Memory B cell (primary cell): ENCODE results near the gene TUBA4A.
A peak's percentile ranks its signal among the peaks of the same experiment; 100 is the strongest.

Experiments used
- ATAC-seq: fragments of 150-1000 bp; cut with Tn5 transposase; 2 replicates; pipeline ENCODE4 v1.10.0; 2021; ENCODE audit warnings: low read depth, mild to moderate bottlenecking, moderate library complexity
- DNase-seq, 2 donors: peaks; one replicate each; pipeline ENCODE4 v3.0.0; 2022; ENCODE audit warnings: low spot score in 2 of 2
- H3K27ac Mint-ChIP-seq: one replicate; pipeline ENCODE4 v1.8.0; 2022; ENCODE audit warnings: mild to moderate bottlenecking, moderate library complexity, mixed read lengths
- H3K27me3 Mint-ChIP-seq: one replicate; pipeline ENCODE4 v1.8.0; 2022; ENCODE audit warnings: mixed read lengths
- H3K36me3 Mint-ChIP-seq: one replicate; pipeline ENCODE4 v1.8.0; 2022; ENCODE audit warnings: mild to moderate bottlenecking, mixed read lengths
- H3K4me1 Mint-ChIP-seq: one replicate; pipeline ENCODE4 v1.8.0; 2022; ENCODE audit warnings: mixed read lengths
- H3K4me3 Mint-ChIP-seq: one replicate; pipeline ENCODE4 v1.8.0; 2022; ENCODE audit warnings: mild to moderate bottlenecking, moderate library complexity, mixed read lengths
- H3K9me3 Mint-ChIP-seq: one replicate; pipeline ENCODE4 v1.8.0; 2022; ENCODE audit warnings: mixed read lengths

Gene TUBA4A

DNA sequence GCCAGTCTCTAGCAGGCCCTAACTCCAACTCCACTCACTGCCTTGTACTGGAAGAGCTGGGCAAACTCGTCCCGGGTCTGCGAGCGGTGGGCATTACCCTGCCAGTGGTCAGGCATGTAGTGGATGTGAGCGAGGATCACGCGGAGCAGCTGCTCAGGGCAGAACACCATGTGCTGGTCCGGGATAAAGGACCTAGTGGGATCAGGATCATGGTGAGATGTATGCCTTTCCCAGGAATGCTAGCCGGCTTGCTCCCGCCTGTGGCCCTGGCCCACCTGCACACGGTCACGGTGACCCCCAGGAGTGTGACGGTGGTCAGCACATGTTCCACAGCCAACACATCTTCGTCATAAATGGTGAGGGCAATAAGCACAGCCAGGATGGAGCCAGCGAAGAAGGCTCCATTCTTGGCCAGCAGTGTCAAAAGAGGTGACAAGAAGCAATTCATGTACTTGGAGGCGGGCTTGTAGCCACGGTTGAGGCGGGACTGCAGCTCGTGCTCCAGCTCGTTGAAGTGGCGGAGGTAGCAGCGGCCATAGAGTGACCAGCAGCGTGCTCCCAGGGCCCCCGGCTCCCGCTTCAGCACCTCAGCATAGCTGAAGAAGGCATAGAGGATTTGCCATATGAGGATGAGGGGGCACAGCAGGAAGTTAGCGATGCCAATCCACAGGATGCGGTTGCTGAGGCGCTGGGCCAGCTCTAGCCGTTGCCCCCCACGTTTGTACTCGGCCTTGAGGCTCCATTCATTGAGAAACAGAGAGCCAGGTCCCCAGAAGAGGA, 29.7 kb downstream of the TUBA4A start:
- Mint-ChIP-seq H3K27me3 (no peaks in the 10 kb centered on the region), H3K4me1 (peaks cover 15% of the 10 kb centered on the region), H3K4me3 (no peak overlapping the region), H3K27ac (no peak overlapping the region), H3K9me3 (no peaks in the 10 kb centered on the region), H3K36me3 (peaks cover 28% of the 10 kb centered on the region)
- ATAC-seq (no peak), DNase-seq (no peak)

DNA sequence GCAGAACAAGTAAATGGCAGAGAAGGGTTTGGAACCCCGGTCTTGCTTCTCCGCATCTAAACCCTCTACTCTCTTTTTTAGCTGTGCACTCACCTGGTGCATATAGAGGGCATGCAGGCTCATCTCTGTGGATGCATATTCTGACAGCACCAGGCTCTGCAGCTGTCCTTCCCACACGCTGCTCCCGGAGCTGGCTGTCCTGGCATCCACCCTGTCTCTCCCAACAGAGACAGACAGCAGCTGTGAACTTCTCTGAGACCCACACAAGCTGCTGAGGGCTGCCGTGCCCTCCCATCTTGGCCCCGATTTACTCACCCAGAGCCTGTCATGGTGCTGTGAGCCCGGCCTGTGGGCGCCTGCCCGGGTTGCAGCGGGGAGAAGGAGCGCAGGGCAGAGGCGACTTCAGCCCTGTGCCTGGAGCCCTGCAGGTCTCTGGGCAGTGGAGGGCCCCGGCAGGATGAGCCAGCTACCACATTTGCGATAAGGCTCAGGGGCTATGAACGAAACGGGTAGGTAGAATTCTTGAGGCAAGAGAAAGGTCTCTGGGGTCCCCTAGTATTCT, 31.7 kb downstream of the TUBA4A start:
- no peaks in the 10 kb centered on the region for H3K9me3 Mint-ChIP-seq
- H3K27ac Mint-ChIP-seq: no peak overlapping the region
- peaks cover 28% of the 10 kb centered on the region for H3K36me3 Mint-ChIP-seq
- no peak for DNase-seq
- peaks cover 10% of the 10 kb centered on the region for H3K4me1 Mint-ChIP-seq
- H3K4me3 Mint-ChIP-seq: no peak overlapping the region
- ATAC-seq: no peak
- no peaks in the 10 kb centered on the region for H3K27me3 Mint-ChIP-seq

DNA sequence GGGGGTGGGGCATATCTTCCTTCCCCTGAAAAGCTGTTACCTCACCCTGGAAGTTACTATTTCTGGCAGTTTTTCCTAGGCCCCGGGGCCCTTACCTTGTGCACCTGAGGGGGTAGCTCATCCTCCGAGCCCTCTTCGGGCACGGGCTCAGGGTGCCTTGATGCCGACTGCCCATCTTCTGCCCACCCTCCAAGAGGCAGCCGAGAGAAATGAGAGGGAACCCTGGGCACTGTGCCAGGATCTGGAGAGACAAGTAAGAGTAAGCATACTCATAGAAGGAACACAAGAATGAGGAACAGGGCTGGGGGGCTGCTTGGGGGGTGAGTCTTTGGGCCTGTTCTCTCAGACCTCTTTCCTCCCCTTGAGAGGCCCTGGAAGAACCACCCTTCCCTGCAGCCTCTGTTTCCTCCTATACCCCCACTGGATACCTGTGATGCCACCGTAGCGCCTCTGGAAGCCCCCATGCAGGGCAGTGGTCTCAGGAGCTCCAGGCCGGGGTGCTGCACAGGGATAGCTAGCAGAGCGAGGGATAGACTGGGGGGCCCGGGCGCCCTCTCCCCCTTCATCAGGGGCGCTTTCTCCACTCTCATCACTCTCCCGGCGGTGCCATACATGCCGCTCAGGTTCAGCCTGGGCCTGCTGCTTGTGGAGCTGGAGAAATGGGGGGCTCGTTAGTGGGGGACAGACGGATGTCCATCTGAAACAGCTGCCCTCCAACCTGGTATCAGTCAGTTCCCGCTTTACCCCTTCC, 32.9 kb downstream of the TUBA4A start:
- no peak for ATAC-seq
- Mint-ChIP-seq H3K9me3 (no peaks in the 10 kb centered on the region), H3K4me3 (no peak overlapping the region), H3K4me1 (peaks cover 12% of the 10 kb centered on the region), H3K36me3 (peaks cover 23% of the 10 kb centered on the region), H3K27me3 (no peaks in the 10 kb centered on the region), H3K27ac (no peak overlapping the region)
- DNase-seq: no peak

DNA sequence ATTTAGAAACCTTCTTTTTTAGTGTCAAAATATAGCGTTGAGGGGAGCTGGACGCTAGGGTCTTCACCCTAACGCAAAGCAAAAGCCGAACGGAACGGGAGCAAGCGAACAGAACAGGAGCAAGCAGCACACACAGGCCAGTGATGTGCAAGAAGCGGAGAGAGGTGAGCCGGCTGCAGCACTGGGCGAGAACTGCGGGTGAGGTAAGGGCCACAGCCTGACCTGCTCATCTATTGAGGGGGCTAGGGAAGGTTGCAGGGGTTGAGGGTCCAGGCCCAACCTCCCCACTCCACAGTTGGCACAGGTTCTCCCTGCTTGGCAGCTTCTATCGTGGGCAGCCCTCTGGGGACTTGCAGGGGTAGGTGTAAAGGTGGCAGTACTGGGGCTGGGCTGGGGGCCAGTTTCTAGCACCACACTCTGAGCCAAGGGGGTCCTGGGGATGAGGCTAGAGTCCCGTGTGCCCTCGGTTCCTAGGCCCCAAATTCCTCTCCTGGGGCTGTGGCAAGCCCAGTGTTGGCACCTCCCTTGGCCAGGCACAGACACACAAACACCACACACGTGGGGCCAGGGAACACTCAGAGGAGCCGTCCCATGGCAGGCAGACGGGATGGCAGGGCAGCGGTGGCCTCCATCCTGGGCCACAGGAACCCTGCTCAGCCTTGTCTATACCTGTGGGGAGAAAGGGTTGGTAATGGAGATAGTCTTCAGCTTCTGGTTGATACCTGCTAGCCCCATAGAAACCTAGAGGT, 33.8 kb downstream of the TUBA4A start:
- Mint-ChIP-seq H3K9me3 (no peaks in the 10 kb centered on the region), H3K4me1 (peaks cover 12% of the 10 kb centered on the region), H3K27ac (no peak overlapping the region), H3K4me3 (no peak overlapping the region), H3K27me3 (no peaks in the 10 kb centered on the region), H3K36me3 (peaks cover 20% of the 10 kb centered on the region)
- DNase-seq (no peak), ATAC-seq (no peak)

DNA sequence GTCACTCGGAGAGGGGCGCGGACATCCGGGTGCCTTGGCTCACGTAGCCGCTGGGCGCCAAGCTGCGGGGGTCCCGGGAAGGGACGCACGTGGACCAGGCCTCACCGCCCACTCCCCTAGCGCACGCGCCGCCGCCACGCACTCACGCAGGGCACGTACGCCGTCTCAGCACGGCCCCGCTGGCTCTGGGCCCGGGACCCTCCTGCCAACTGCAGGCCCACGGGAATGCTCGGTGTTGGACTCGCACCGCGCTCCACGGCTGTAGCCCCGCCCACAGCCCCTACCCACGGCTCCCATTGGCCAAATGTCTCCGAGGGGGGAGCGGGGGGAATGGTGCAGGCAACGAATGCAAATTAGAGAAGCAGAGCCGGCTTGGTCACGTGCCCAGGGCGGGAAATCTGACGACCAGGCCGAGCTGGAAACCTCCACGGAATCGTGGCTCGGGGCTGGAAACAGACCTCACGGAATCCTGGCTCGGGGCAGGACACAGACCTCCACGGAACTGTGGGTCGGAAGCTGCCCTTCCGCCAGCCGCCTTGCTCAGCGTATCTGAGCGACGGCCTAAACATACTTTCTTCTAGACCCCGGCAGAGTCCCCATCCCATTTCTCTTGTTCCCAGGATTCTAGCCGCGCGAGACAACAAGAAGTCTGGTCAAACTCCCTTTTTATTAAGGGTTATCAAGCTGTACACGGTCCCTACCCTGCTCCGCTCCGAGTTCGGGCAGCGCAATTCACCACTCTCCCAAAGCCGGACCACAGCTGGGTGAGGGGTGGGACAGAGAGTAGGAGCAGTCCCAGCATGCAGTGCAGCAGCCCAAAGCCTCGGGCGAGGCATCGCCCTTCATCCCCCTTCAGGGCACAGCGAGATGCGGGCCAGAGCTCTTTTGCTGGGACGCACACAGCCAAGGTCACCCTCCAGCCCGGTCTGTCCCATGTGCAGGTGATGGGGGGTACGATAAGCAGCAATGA, 34.7 kb downstream of the TUBA4A start, which contains the start of gene ABCB6:
ABCB6 (minus strand) TSS at position 227 of the 970 bp plus-strand sequence. CDS start 285 bp downstream, outside the sequence.
- Mint-ChIP-seq H3K4me1 (peaks cover 12% of the 10 kb centered on the region), H3K27me3 (no peaks in the 10 kb centered on the region), H3K4me3 (peak within 1 kb of the TSS; percentile 82), H3K36me3 (peaks cover 16% of the 10 kb centered on the region), H3K9me3 (no peaks in the 10 kb centered on the region), H3K27ac (peak within 1 kb of the TSS; percentile 41)
- ATAC-seq: peak; percentile 96
- DNase-seq: peak; percentile 79 to 84

DNA sequence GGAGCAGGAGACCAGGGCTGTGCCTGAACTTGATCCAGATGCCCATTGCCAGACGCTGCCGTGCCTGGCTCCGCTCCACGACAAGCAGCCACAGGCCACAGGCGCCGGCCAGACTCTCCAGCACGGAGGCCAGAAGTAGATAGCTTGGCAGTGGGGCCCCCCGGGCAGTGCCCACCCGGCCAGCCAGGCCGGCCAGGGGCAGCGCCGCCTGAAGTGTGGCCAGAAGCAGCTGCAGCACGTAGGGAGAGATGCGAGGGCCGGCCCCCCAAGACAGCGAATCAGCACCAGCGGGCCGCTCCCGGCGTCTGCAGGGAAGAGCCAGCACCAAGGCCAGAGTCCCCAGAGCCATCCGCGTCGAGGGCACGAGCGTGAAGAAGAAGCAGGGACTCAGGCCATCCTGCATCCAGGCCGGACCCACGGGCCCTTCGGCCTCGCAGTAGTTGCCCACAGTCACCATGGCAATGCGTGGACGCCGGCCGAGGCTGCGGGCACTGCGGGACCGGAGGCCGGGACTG, 35.4 kb downstream of the TUBA4A start:
- DNase-seq (peak in 1 of 2 donors; percentile 40), ATAC-seq (peak; percentile 25)
- Mint-ChIP-seq H3K4me1 (peaks cover 12% of the 10 kb centered on the region), H3K36me3 (peaks cover 13% of the 10 kb centered on the region), H3K4me3 (peak overlapping the region; percentile 82), H3K27ac (peak overlapping the region; percentile 6), H3K27me3 (no peaks in the 10 kb centered on the region), H3K9me3 (no peaks in the 10 kb centered on the region)

DNA sequence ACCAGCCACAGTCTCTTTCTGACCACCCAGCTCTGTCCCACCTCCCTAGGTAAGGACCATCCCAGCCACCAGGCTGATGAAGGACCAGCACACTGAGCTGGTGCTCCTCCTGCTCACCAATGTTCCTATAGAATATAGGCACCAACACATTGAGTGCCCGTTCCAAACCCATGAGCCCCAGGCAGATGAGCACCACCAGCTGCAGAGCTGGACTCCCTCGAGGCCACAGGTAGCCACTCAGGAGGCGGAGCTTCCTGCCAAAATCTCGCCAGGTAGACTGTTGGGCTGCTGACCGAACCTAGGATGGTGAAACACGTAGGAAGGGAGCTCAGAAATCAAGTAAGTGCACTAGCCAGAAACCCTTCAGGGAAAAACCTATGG, 37.2 kb downstream of the TUBA4A start:
- DNase-seq: no peak
- no peaks in the 10 kb centered on the region for H3K9me3 Mint-ChIP-seq
- H3K4me1 Mint-ChIP-seq: peaks cover 15% of the 10 kb centered on the region
- H3K4me3 Mint-ChIP-seq: no peak overlapping the region
- H3K36me3 Mint-ChIP-seq: peaks cover 11% of the 10 kb centered on the region
- ATAC-seq: no peak
- no peaks in the 10 kb centered on the region for H3K27me3 Mint-ChIP-seq
- no peak overlapping the region for H3K27ac Mint-ChIP-seq

DNA sequence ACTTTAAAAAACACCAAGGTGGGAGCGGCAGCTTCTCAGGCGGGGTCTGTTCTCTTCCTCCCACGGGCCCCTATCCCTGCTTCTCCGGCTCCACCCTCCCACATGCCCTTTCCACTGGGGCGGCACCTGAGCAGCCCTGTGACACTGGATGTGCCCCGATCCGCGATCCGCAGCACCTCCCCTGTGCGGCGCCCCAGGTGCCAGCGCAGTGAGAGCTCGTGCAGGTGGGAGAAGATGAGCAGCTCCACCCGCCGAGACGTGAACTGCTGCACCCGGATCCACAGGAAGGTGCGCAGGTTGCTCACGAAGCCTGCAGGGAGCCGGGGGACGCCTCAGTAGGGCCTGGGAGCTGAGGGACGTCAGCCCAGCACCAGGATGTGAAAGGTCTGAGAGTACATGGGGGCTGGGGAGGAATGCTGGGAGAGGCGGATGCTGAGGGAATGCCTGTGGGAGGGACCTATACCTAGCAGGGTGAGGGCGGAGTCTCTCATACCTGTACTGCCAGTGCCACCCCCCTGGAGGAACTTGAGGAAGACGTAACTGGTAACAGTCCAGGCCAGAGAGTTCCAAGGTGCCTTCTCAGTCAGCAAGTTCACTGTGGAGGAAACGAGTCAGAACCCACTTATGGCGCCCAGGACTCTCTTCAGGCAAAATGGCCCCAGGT, 37.7 kb downstream of the TUBA4A start:
- Mint-ChIP-seq H3K36me3 (peaks cover 7% of the 10 kb centered on the region), H3K27ac (no peak overlapping the region), H3K9me3 (no peaks in the 10 kb centered on the region), H3K27me3 (no peaks in the 10 kb centered on the region), H3K4me1 (peaks cover 19% of the 10 kb centered on the region), H3K4me3 (no peak overlapping the region)
- ATAC-seq (no peak), DNase-seq (no peak)

DNA sequence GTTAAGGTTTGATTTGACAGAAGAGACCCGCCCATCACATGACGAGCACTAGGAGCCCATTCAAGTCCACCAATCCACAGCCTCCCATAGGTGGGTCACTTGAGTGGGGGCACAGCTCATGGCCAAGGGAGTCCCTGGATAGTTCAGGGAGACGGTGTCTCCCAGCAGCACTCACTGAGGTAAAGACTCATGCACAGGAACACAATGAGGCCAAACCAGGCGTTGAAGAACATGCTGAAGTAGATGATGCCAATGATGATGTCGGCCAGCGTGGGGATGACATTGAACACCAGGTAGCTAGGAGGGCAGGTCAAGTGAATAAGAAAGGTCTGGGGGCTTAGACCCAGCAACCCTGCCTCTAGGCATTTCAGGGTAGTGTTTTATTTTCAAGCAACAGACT, 38.9 kb downstream of the TUBA4A start:
- ATAC-seq: no peak
- DNase-seq: no peak
- H3K36me3 Mint-ChIP-seq: peaks cover 5% of the 10 kb centered on the region
- no peaks in the 10 kb centered on the region for H3K27me3 Mint-ChIP-seq
- no peaks in the 10 kb centered on the region for H3K9me3 Mint-ChIP-seq
- H3K4me3 Mint-ChIP-seq: no peak overlapping the region
- H3K4me1 Mint-ChIP-seq: peaks cover 19% of the 10 kb centered on the region
- no peak overlapping the region for H3K27ac Mint-ChIP-seq

DNA sequence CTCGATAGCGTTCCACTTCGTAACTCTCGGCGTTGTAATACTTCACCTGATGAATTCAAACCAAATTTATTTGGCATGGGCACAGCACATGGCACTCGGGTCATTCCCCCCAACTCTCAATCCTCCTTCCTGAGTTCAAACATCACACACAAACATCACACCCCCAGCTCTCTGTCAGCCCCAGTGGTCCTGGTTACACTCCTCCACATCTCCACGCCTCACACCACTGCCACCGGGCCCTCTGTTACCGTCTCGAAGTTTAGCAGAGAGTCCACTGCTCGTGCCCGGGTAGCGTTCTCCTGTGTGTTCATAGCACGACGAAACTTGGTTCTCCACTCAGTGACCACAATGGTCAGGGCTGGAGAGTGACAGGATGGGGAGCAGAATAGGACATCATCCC, 39.6 kb downstream of the TUBA4A start:
- H3K9me3 Mint-ChIP-seq: no peaks in the 10 kb centered on the region
- ATAC-seq (no peak), DNase-seq (no peak)
- H3K27ac Mint-ChIP-seq: no peak overlapping the region
- peaks cover 3% of the 10 kb centered on the region for H3K36me3 Mint-ChIP-seq
- no peaks in the 10 kb centered on the region for H3K27me3 Mint-ChIP-seq
- H3K4me1 Mint-ChIP-seq: peaks cover 17% of the 10 kb centered on the region
- no peak overlapping the region for H3K4me3 Mint-ChIP-seq

DNA sequence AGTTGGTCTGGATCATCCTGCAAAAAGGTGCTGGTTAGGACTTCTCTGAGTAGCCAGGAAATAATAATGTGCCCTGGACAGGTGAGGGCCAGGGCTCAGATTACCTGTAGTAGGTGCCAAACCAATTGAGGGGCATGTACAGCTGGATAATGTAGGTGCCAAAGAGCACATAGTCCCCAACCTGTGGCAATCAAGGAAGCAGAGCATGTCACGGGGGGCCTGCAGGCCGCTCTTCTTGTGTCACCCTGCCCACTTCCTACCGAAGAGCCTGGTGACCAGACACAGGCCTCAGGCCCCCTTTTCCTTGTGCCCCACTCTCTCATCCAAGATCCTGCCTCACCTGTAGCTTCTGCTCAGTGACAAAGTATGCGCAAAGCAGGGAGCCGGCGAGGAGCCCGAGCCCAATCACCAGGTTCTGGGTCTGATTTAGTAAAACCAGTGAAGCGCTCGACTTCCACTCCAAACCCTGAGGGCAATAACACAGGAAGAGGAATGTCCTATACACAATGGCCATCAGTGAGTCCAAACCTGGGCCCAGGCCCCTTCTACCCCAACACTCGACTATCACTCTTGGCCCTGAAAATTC, 40.1 kb downstream of the TUBA4A start:
- DNase-seq: no peak
- H3K4me3 Mint-ChIP-seq: no peak overlapping the region
- no peak overlapping the region for H3K27ac Mint-ChIP-seq
- H3K36me3 Mint-ChIP-seq: peaks cover 3% of the 10 kb centered on the region
- no peaks in the 10 kb centered on the region for H3K9me3 Mint-ChIP-seq
- no peaks in the 10 kb centered on the region for H3K27me3 Mint-ChIP-seq
- H3K4me1 Mint-ChIP-seq: peaks cover 17% of the 10 kb centered on the region
- ATAC-seq: no peak

DNA sequence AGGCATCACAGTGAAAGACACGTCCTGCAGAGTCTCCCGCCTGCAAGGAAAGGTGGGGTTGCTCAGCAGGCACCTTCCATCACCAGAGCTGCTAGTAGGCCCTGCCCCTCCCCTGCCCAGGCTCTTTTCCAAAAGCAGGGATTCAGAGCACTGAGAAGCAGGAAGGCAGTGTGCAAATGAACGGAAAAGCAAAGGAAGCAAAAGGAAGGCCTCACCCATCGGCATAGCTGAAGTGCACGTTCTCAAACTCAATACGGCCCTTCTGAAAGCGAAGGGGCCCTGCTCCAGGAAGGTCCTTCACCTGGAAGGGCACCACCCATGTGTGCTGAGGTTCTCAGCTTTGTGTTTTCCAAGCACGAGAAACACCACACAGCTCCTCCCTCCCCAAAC, 40.7 kb downstream of the TUBA4A start:
- no peaks in the 10 kb centered on the region for H3K27me3 Mint-ChIP-seq
- H3K4me1 Mint-ChIP-seq: peaks cover 19% of the 10 kb centered on the region
- no peaks in the 10 kb centered on the region for H3K9me3 Mint-ChIP-seq
- DNase-seq (no peak), ATAC-seq (no peak)
- H3K36me3 Mint-ChIP-seq: peaks cover 3% of the 10 kb centered on the region
- H3K27ac Mint-ChIP-seq: no peak overlapping the region
- H3K4me3 Mint-ChIP-seq: no peak overlapping the region
